NAMALWA (cell line): Measurements from ENCODE around the gene USP13.
"Not testable (repeated sequence)": the region's sequence is repeated elsewhere in the genome, so short reads cannot be mapped to it uniquely, and the experiment has no call there.

Source experiments
- DNase-seq: peaks from one replicate; pipeline ENCODE4 v3.0.0-alpha.2; 2015; ENCODE audit warnings: low spot score

The USP13 gene

GRCh38 chr3:179660872-179661271 lies 8.0 kb downstream of the USP13 start:
- DNase-seq: no peak

- no peak for DNase-seq
These were observed 8.9 kb downstream of the USP13 start for GRCh38 chr3:179661777-179662176.

- no peak for DNase-seq
These were observed 10.3 kb downstream of the USP13 start for GRCh38 chr3:179663093-179663492.

GRCh38 chr3:179666030-179666429 lies 13.2 kb downstream of the USP13 start:
- DNase-seq: no peak

- no peak for DNase-seq
These were observed 13.7 kb downstream of the USP13 start for GRCh38 chr3:179666436-179667035.

DNA sequence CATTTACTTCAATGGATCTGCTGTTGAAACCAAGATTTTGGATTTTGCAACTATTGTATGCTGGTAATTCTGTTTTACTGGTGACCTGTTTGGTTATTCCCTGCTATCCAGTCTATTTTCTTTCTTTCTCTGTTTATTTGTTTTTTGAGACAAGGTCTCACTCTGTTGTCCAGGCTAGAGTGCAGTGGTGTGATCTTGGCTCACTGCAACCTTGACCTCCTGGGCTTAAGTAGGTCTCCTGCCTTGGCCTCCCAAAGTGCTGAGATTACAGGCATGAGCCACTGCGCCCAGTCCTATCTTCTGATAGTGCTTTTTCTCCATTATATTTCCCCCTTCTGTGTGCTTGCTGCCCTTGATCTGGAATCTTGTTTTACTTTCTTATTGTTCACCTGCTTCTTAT lies 15.6 kb downstream of the USP13 start:
- no peak for DNase-seq

DNA sequence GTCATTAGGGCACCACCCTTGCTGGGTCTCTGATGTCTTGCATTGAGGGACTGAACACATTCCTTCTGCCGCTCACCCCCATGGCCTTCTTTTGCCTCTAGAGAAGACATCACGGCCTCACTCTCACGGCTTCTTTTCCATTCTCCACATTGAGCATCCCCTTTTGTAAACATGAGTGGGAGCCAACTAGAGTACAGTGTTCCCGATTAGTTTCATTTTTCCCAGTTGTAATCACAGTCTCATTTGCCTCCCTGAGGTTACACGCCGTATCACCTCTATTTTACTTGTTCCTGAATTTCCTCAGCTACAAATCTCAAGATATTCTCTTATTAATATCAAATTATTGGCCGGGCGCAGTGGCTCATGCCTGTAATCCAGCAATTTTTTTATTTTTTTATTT lies 17.5 kb downstream of the USP13 start:
- no peak for DNase-seq

GRCh38 chr3:179671309-179671708 lies 18.5 kb downstream of the USP13 start:
- DNase-seq: no peak

DNA sequence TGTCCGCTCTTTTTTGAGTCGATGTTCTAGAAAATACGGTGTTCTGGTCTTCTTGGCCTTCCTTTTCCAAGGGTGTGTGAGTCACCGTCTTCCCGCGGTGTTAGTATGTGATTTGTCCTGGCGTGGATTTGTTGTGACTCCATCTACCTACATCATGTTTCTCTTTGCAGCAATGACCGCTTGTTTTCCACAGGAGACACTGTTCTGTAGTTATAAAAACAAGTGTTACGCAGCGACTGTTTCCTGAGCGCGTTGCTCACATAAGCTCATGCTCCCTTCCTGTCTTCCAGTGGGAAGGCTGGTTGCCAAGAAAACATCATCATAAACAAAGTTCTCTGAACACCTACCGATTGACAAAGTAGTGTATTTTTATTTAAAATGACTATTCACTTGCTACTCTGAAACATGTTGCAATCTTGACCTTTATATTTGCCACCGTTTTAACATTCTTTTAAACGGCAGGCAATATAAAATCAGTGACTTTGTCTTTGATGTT lies 19.0 kb downstream of the USP13 start:
- DNase-seq: no peak

DNA sequence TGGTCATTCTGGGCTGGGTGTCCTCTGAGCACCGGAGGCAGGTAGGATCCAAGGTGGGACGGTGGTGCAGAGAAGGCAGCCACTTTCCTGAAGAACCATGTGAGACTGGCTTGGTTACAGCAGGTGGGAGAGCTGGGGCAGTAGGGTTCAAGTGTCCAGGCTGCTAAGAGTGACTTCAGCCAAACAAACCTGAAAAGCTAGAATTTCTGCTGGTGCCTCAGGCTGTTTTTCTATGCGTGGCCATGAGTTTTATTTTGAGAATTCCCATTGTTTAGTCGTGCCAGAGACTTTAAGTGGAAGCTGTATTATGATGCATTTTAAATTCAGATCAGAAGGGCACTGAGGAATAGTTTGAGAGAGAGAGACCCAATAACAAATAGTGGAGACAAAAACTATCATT lies 20.1 kb downstream of the USP13 start:
- no peak for DNase-seq

DNA sequence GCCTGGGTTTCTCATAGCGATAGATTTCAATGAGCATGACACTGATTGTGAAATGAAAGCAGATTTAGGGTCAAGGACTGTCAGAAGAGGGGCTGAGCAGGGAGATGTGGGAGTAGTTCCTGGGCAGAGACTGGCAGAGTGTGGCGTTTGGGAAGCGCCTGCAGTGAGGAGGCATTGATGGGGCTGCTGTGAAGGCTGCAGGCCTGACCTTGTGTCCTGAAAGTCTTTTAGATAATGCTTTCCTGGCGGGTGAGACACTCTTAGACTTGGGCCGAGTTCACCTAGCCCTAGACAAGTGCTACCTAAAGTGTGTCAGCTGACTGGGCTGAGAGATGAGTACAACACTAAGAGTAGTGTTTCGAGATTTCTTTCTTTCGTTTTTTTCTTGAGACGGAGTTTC lies 20.7 kb downstream of the USP13 start:
- DNase-seq: no peak

- DNase-seq: no peak
These were observed 23.2 kb downstream of the USP13 start for GRCh38 chr3:179676081-179676480.

DNA sequence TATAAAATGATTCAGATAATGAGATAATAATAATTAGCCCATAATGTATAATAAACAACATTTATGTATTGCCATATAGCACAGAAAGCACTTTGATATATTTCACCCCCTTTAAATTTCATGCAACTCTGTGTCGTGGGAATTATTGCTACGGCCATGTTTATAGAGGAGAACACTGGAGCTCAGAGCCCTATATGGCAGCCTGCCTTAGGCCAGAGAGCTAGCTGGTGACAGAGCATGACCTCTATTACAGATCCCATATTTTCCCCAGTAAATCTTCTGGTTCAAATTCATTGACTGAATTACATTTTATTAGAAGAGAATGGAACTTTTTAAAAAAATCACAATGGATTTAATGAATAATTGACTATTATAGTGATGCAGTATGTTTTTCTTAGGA lies 25.0 kb downstream of the USP13 start:
- DNase-seq: no peak

DNA sequence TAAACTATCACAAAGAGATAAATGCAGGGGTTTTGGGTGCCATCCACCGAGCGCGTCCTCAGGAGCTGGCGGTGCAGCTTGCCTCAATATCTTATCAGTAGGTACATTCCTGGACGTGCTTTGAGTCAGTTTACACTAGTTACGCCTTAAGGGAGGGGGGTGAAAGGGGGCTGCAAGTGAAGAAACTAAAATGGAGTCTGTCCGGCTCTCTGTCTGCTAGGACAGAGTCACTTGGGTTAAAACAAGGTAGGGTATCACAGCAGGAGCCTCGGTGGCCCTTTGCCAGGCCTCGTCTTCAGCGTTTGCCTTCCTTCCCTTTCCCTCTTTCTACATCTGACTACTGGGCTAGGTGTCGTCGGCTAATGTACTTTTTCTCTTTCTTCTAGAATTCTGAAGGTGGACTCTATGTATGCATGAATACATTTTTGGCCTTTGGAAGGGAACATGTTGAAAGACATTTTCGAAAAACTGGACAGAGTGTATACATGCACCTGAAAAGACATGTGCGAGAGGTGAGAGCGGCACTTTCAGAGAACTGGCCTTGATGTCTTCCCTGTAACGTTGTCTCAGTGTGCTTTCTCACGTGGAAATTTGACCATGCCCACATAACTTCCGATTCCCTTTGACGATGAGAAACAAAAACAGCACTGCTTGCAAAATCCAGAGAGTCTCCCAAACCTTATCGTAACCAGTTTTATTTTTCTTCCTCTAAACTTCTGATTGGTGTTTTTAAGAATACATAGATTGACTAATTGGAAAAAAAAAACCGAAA lies 28.8 kb downstream of the USP13 start:
- DNase-seq: no peak

GRCh38 chr3:179682426-179683080 lies 29.7 kb downstream of the USP13 start:
- no peak for DNase-seq

- DNase-seq: not testable (repeated sequence)
These were observed 30.4 kb downstream of the USP13 start for GRCh38 chr3:179683286-179683685.

GRCh38 chr3:179687967-179688535 lies 35.2 kb downstream of the USP13 start:
- no peak for DNase-seq

- no peak for DNase-seq
These were observed 36.0 kb downstream of the USP13 start for GRCh38 chr3:179688850-179689249.

DNA sequence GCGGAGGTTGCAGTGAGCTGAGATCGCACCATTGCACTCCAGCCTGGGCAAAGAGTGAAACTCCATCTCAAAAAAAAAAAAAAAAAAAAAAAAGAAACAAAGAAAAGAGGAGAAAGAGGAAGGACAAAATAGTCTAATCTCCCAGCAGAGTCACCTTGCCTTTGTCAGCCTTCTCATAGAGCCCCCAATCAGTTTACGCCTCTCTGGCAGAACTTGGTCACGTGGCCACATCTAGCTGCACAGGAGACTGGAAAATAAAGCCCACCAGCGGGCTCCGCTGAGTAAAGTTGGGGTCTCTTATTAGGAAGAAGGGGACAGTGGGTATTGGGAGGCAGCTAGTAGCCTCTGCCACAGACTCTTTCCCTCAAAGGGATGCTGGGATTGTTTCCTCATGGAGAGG lies 41.9 kb downstream of the USP13 start:
- no peak for DNase-seq

GRCh38 chr3:179695672-179696313 lies 43.0 kb downstream of the USP13 start:
- no peak for DNase-seq

- DNase-seq: no peak
These were observed 45.0 kb downstream of the USP13 start for GRCh38 chr3:179697736-179698332.

DNA sequence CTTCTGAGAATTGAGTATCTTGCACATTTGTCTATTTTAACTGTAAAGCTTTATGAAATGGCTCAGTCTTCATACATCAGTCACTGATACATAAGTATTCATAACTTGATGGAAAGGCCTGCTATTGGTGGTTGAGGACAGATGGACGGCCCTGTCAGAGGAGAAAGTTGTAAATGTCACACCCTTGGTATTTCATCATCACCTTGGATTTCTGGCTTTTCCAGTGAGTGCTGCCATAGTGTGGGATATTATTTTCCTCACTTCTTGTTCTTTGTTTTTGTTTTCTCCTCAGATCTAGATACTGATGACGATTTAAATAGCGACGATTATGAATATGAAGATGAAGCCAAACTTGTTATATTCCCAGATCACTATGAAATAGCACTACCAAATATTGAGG lies 47.9 kb downstream of the USP13 start:
- DNase-seq: no peak
